ENCODE measurements around the gene MAD1L1. TPM values are rescaled to one million over a fixed set of nuclear protein-coding genes. Genes with fewer than 3 reads are reported as not detected.
A peak's percentile ranks its signal among the peaks of the same experiment; 100 is the strongest.

The MAD1L1 gene
- total and polyA plus RNA-seq, 2 of the 13 experiments (the other 11 are each of a cell fraction or from before 2014, with no cell fraction given): 17.4 to 64.7 TPM

- TF ChIP-seq SRSF4 (IDR thresholded peaks at IDR 0.05; ENCODE audit: low read depth, low read length, poor library complexity, severe bottlenecking): no peak
- intact Hi-C loops (cut with micrococcal nuclease; ENCODE audit: unreplicated experiment) (loop anchor here (10.0 kb wide), 1 partner anchor 46 kb away; no protein-coding TSS in a partner anchor), in situ Hi-C loops (cut with HindIII; ENCODE audit: extremely low pct_ligation_motif_present, low pct_unique_long_range_greater_than_20kb) (no loop called here)
- H3K4me2 ChIP-seq (ENCODE audit: low read depth, low read length): no peak overlapping the region
- no peaks in the 10 kb centered on the region for H4K20me1 ChIP-seq (ENCODE audit: insufficient read depth, low read length)
- no TSS peak for BruUV-seq (replicated peaks)
- peaks cover 11 to 47% of the 10 kb centered on the region in 2 experiments for H3K36me3 ChIP-seq (replicated peaks in 1 of 2; ENCODE audit: control insufficient read depth in 1 of 2, insufficient read depth in 2 of 2, low read length in 2 of 2)
- ATAC-seq (peak; percentile 14; the same call in 2 of the 3 replicates), DNase-seq (ENCODE audit: low spot score) (no peak), FAIRE-seq (no peak)
- ChIA-PET POLR2A (interaction anchor here (2.0 kb wide), 1 partner anchor 203 kb away, joined by 4 read pairs; no protein-coding TSS in a partner anchor), CTCF (ENCODE audit: low intra/inter-chr PET ratio, low total read pairs) (no interaction called here)
- H3K9ac ChIP-seq (ENCODE audit: insufficient read depth, low read depth, low read length): no peak overlapping the region
- peaks cover 2% of the 10 kb centered on the region for H3K79me2 ChIP-seq (ENCODE audit: insufficient read depth, low read length)
- peaks cover 41% of the 10 kb centered on the region for H3K4me1 ChIP-seq (ENCODE audit: insufficient read depth, low read length)
- H3K27ac ChIP-seq (ENCODE audit: extremely low read length, insufficient read depth, low read length): peak overlapping the region; percentile 12
- no peaks in the 10 kb centered on the region for H3K27me3 ChIP-seq (ENCODE audit: control insufficient read depth in 1 of 2, insufficient read depth in 2 of 2, low read length in 2 of 2)
- H2AFZ ChIP-seq (ENCODE audit: low read length): no peak overlapping the region
- no peaks in the 10 kb centered on the region for H3K9me3 ChIP-seq (ENCODE audit: low read length)
- 96% methylated on average over 8 of the region's 8 CpGs for WGBS (ENCODE audit: low lambda C conversion rate)
- H3K4me3 ChIP-seq (replicated peaks in 1 of 3; ENCODE audit: insufficient read depth in 1 of 3, low read depth in 2 of 3, low read length in 3 of 3): no peak overlapping the region
Measured at GRCh38 chr7:2151237-2151636, 81.5 kb downstream of the MAD1L1 start.

- Histone ChIP-seq H3K4me2 (ENCODE audit: low read depth, low read length) (no peak overlapping the region), H3K9me3 (ENCODE audit: low read length) (no peaks in the 10 kb centered on the region), H3K79me2 (ENCODE audit: insufficient read depth, low read length) (peaks cover 2% of the 10 kb centered on the region), H3K4me1 (ENCODE audit: insufficient read depth, low read length) (peaks cover 41% of the 10 kb centered on the region), H3K36me3 (replicated peaks in 1 of 2; ENCODE audit: control insufficient read depth in 1 of 2, insufficient read depth in 2 of 2, low read length in 2 of 2) (peaks cover 16 to 53% of the 10 kb centered on the region in 2 experiments), H4K20me1 (ENCODE audit: insufficient read depth, low read length) (no peaks in the 10 kb centered on the region), H3K9ac (ENCODE audit: insufficient read depth, low read depth, low read length) (0 out of 2 replicates have a peak overlapping the region, but pooled peaks have one; percentile 9), H3K4me3 (replicated peaks in 1 of 3; ENCODE audit: insufficient read depth in 1 of 3, low read depth in 2 of 3, low read length in 3 of 3) (no peak overlapping the region), H3K27ac (ENCODE audit: extremely low read length, insufficient read depth, low read length) (peak overlapping the region; percentile 43), H2AFZ (ENCODE audit: low read length) (no peak overlapping the region), H3K27me3 (ENCODE audit: control insufficient read depth in 1 of 2, insufficient read depth in 2 of 2, low read length in 2 of 2) (no peaks in the 10 kb centered on the region)
- intact Hi-C loops (cut with micrococcal nuclease; ENCODE audit: unreplicated experiment) (loop anchor here (10.0 kb wide), 1 partner anchor 46 kb away; no protein-coding TSS in a partner anchor), in situ Hi-C loops (cut with HindIII; ENCODE audit: extremely low pct_ligation_motif_present, low pct_unique_long_range_greater_than_20kb) (no loop called here)
- ChIA-PET CTCF (ENCODE audit: low intra/inter-chr PET ratio, low total read pairs) (no interaction called here), POLR2A (interaction anchor here (0.8 to 2.0 kb wide), 3 partner anchors 31 to 204 kb away, joined by 3 to 4 read pairs (median 3); no protein-coding TSS in a partner anchor)
- 99% methylated on average over 7 of the region's 10 CpGs for WGBS (ENCODE audit: low lambda C conversion rate)
- no peak for TF ChIP-seq SKIL (CRISPR knock-in tag; IDR thresholded peaks at IDR 0.05; ENCODE audit: borderline replicate concordance)
- TF ChIP-seq PAXIP1 (CRISPR knock-in tag; conservative IDR thresholded peaks at IDR 0.05): no peak
- TF ChIP-seq STAT5B (CRISPR knock-in tag; IDR thresholded peaks at IDR 0.05): no peak
- TF ChIP-seq SATB2 (CRISPR knock-in tag; IDR thresholded peaks at IDR 0.05): no peak
- TF ChIP-seq NFE2L2 (IDR thresholded peaks at IDR 0.05; ENCODE audit: low read length): no peak
- TF ChIP-seq ZNF564 (CRISPR knock-in tag; IDR thresholded peaks at IDR 0.05): no peak
- TF ChIP-seq ZFP36L2 (CRISPR knock-in tag; IDR thresholded peaks at IDR 0.05): no peak
- TF ChIP-seq ZNF776 (CRISPR knock-in tag; IDR thresholded peaks at IDR 0.05): no peak
- no peak for TF ChIP-seq ZNF143 (CRISPR knock-in tag; IDR thresholded peaks at IDR 0.05)
- no peak for TF ChIP-seq MTA1 (CRISPR knock-in tag; IDR thresholded peaks at IDR 0.05; ENCODE audit: borderline replicate concordance)
- no peak for TF ChIP-seq ZNF570 (CRISPR knock-in tag; IDR thresholded peaks at IDR 0.05; ENCODE audit: borderline replicate concordance)
- TF ChIP-seq MED8 (CRISPR knock-in tag; IDR thresholded peaks at IDR 0.05; ENCODE audit: insufficient replicate concordance): no peak
- no peak for TF ChIP-seq SRF (IDR thresholded peaks at IDR 0.05; ENCODE audit: low read depth, low read length)
- no peak for DNase-seq (ENCODE audit: low spot score)
- peak; percentile 31 for ATAC-seq
- BruUV-seq (replicated peaks): no TSS peak
- FAIRE-seq: no peak
Measured at GRCh38 chr7:2150445-2150815, 82.3 kb downstream of the MAD1L1 start.

All from HepG2 (cell line).